H1 (cell line): ENCODE results near the gene FRMD5.

Source experiments
- CHD2 ChIP-seq: IDR thresholded peaks from 2 replicates; pipeline ENCODE4 v1.6.1; 2012; ENCODE audit warnings: low read length, improper control_type of control experiment
- EZH2 ChIP-seq: fragments of 200-600 bp; sonication (generic); IDR thresholded peaks from 2 replicates; pipeline ENCODE4 v1.7.1; 2012; ENCODE audit warnings: low read depth, mild to moderate bottlenecking, moderate library complexity, low read length, inconsistent platforms; ENCODE audit not compliant: severe bottlenecking
- JUN ChIP-seq: IDR thresholded peaks from 2 replicates; pipeline ENCODE4 v1.6.1; 2011; ENCODE audit warnings: low read depth, mild to moderate bottlenecking, improper control_type of control experiment, low read length
- MAFK ChIP-seq: IDR thresholded peaks from 2 replicates; pipeline ENCODE4 v1.6.1; 2012; ENCODE audit warnings: low read depth, mild to moderate bottlenecking, improper control_type of control experiment, low read length
- POLR2A ChIP-seq, 2 experiments: IDR thresholded peaks; 1 replicate in 1 of 2; 2 replicates in 1 of 2; pipeline ENCODE4 v1.6.1; 2011; ENCODE audit warnings: low read depth in 2 of 2, low read length in 2 of 2, mild to moderate bottlenecking in 2 of 2; ENCODE audit errors: control extremely low read depth in 1 of 2
- SP4 ChIP-seq: IDR thresholded peaks from 2 replicates; pipeline ENCODE4 v1.6.1; 2012; ENCODE audit warnings: low read length, inconsistent platforms
- TF ChIP-seq, protein P1 (sequence below), 3 experiments: IDR thresholded peaks; 1 replicate in 2 of 3; 2 replicates in 1 of 3; pipeline versions ENCODE4 v1.5.1 to v1.6.1; 2011; ENCODE audit warnings: low read length in 3 of 3, mild to moderate bottlenecking in 3 of 3, inconsistent platforms in 2 of 3, low read depth in 1 of 3, moderate library complexity in 1 of 3; ENCODE audit not compliant: insufficient read depth in 1 of 3; ENCODE audit errors: control extremely low read depth in 1 of 3

- TF ChIP-seq EZH2 (no peak), JUN (no peak), CHD2 (no peak), SP4 (no peak), MAFK (no peak), POLR2A (IDR thresholded peaks at IDR 0.05; ENCODE audit: control extremely low read depth in 1 of 2, low read depth in 2 of 2, low read length in 2 of 2) (no peak)
- TF ChIP-seq, protein P1, sequence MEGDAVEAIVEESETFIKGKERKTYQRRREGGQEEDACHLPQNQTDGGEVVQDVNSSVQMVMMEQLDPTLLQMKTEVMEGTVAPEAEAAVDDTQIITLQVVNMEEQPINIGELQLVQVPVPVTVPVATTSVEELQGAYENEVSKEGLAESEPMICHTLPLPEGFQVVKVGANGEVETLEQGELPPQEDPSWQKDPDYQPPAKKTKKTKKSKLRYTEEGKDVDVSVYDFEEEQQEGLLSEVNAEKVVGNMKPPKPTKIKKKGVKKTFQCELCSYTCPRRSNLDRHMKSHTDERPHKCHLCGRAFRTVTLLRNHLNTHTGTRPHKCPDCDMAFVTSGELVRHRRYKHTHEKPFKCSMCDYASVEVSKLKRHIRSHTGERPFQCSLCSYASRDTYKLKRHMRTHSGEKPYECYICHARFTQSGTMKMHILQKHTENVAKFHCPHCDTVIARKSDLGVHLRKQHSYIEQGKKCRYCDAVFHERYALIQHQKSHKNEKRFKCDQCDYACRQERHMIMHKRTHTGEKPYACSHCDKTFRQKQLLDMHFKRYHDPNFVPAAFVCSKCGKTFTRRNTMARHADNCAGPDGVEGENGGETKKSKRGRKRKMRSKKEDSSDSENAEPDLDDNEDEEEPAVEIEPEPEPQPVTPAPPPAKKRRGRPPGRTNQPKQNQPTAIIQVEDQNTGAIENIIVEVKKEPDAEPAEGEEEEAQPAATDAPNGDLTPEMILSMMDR (IDR thresholded peaks at IDR 0.05; ENCODE audit: control extremely low read depth in 1 of 3, insufficient read depth in 1 of 3, low read depth in 1 of 3, low read length in 3 of 3) = no peak
Observed at GRCh38 chr15:43880406-43881194, 314.5 kb downstream of the FRMD5 start.
